Ovary (tissue), 9 donors: ENCODE results near the gene SRGN. TPM values are rescaled to one million over a fixed set of nuclear protein-coding genes. Genes with fewer than 3 reads are reported as not detected.

ENCODE experiments used
- DNase-seq, 5 donors: peaks; one replicate each; pipeline ENCODE4 v3.0.0-alpha.2; 2019 to 2020
- H3K27ac ChIP-seq, 2 donors: fragments of 200-600 bp; one replicate each; pipeline versions ENCODE4 v1.5.1 to v1.8.0; 2019 to 2022
- H3K27me3 ChIP-seq: fragments of 200-600 bp; one replicate; pipeline ENCODE4 v1.8.0; 2022
- H3K36me3 ChIP-seq: fragments of 200-600 bp; sonication (generic); one replicate; pipeline ENCODE4 v1.5.1; 2019
- H3K4me1 ChIP-seq: one replicate; pipeline ENCODE4 v1.8.1; 2013; ENCODE audit warnings: mild to moderate bottlenecking, moderate library complexity; ENCODE audit not compliant: insufficient read depth
- H3K4me3 ChIP-seq: fragments of 200-600 bp; sonication (generic); one replicate; pipeline ENCODE4 v1.5.1; 2017
- H3K9me3 ChIP-seq, 2 donors: fragments of 200-600 bp in 1 of 2; sonication (generic) in 1 of 2; one replicate each; pipeline versions ENCODE4 v1.5.1 to v1.8.1; 2013 to 2019; ENCODE audit warnings: mild to moderate bottlenecking in 1 of 2, moderate library complexity in 1 of 2
- CTCF ChIP-seq, 3 donors: fragments of 450-650 bp in 2 of 3; fragments of 200-600 bp in 1 of 3; IDR thresholded peaks; one replicate each; pipeline versions ENCODE4 v1.5.1 to v1.8.0; 2016 to 2022; ENCODE audit warnings: antibody characterized with exemption in 3 of 3, mild to moderate bottlenecking in 1 of 3
- EP300 ChIP-seq: sonication (generic); formaldehyde crosslinking; IDR thresholded peaks from one replicate; pipeline ENCODE4 v1.6.1; 2017; ENCODE audit warnings: antibody characterized with exemption
- POLR2A ChIP-seq: fragments of 450-650 bp; IDR thresholded peaks from one replicate; pipeline ENCODE4 v1.6.1; 2017; ENCODE audit warnings: antibody characterized with exemption, mild to moderate bottlenecking, moderate library complexity
- WGBS, 3 donors: extraction: QIAGEN DNeasy Blood & Tissue Kit in 1 of 3; methylation state at CpG; one replicate each; pipeline versions ENCODE4 v1.1.5 to v1.1.7; 2013 to 2017; 5-methylcytosine and 5-hydroxymethylcytosine counted together
- intact Hi-C, 4 donors: fragments of 100-400 bp; cut with DNase I; formaldehyde crosslinking; loops; one replicate each; pipeline versions ENCODE4 v1.11.0 to v1.15.1; 2022 to 2023
- polyA plus RNA-seq, 2 donors: library from polyadenylated mRNA; stranded (reverse); fragments of 200-250 nt in 1 of 2; fragments of 350-450 nt in 1 of 2; fragmentation: Illumina TruSeq in 1 of 2; extraction: RNeasy Lipid Tissue Mini Kit (QIAGEN cat#74804) in 1 of 2; gene quantifications; one replicate each; pipeline ENCODE4 v1.2.3, GENCODE V29; 2013 to 2014
- total RNA-seq, 7 donors: library from RNA; depleted of rRNA in 2 of 7; stranded (reverse); fragments of >200 nt in 2 of 7; fragmentation: NEBNext Ultra II Directional in 3 of 7; extraction: Animal tissue kit (Norgen Biotek cat#: 25700) in 3 of 7; gene quantifications; one replicate each; pipeline versions ENCODE4 v1.1.0 to v1.2.4, GENCODE V29; 2016 to 2023
- donor health status: DM: no; HTN: no; CAD: no; lungs with moderate emphysema.
- donor health status: DM: no; HTN: no; CAD: no.
- donor health status: Bipolar disorder and iron deficiency.
- donor health status: DM: yes; HTN: yes; CAD: no.
- donor health status: DM: no; HTN: no; CAD: no.
- donor health status: DM: yes; HTN: yes; CAD: no.

The SRGN gene
- total and polyA plus RNA-seq, 9 donors: 22.0 to 107 (median 39.5) TPM

DNA sequence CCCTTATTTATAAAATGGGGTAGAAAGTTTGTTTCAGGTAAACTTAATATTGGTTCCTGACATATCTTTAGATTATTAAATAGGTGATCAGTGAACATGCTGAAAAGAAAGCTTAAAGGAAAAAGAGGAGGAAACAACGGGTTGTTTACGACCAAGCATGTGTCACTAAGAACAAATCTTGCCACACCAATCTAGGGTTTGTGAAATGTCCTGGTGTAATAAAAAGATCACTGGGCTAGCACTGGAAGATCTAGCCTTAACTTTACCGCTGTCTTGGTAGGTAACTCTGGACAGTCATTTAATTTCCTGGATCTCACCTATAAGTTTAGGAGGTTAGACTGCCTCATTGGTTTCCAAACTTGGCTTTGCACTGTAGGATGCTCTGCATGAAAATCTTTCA is 55.1 kb downstream of the SRGN start:
- H3K9me3 ChIP-seq: no peaks in the 10 kb centered on the region
- H3K27ac ChIP-seq: no peak overlapping the region
- intact Hi-C loops: no loop called here
- H3K27me3 ChIP-seq: no peaks in the 10 kb centered on the region
- WGBS, 3 donors: 61 to 91% (median 81%) methylated on average over 3 of the region's 3 CpGs
- TF ChIP-seq CTCF (IDR thresholded peaks at IDR 0.05): no peak
- no peak for TF ChIP-seq POLR2A
- TF ChIP-seq EP300: no peak
- no peak overlapping the region for H3K4me3 ChIP-seq
- no peaks in the 10 kb centered on the region for H3K36me3 ChIP-seq
- H3K4me1 ChIP-seq: peaks cover 1% of the 10 kb centered on the region
- no peak for DNase-seq

DNA sequence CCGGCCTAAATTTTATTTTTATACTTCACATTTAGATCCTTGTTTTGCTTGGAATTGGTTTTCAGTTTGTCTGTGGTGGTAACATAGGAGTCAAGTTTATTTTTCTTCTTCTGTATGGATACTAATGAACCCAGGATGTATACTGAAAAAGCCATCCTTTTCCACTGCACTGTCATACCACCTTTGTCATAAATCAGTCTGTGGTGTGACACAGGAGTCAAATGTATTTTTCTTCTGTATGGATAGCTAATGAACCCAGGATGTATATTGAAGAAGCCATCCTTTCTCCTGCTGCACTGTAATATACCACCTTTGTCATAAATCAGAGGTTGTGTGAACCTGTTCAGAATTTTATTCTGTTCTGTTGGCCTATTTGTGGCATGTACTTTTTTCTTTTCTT is 57.4 kb downstream of the SRGN start:
- 88 to 97% (median 90%) methylated on average over 1 of the region's 1 CpG for WGBS, 3 donors
- H3K9me3 ChIP-seq: no peaks in the 10 kb centered on the region
- intact Hi-C loops: no loop called here

GRCh38 chr10:69145864-69146263 is 58.0 kb downstream of the SRGN start:
- WGBS, 3 donors: 96 to 98% (median 97%) methylated on average over 8 of the region's 8 CpGs
- H3K36me3 ChIP-seq: no peaks in the 10 kb centered on the region
- intact Hi-C loops: no loop called here
- TF ChIP-seq CTCF (IDR thresholded peaks at IDR 0.05) (no peak), EP300 (no peak), POLR2A (no peak)
- no peak for DNase-seq
- H3K27ac ChIP-seq: no peak overlapping the region
- H3K4me3 ChIP-seq: no peak overlapping the region
- no peaks in the 10 kb centered on the region for H3K9me3 ChIP-seq
- no peaks in the 10 kb centered on the region for H3K27me3 ChIP-seq
- H3K4me1 ChIP-seq: no peaks in the 10 kb centered on the region

More for the DNA sequence above, 57.4 kb downstream of the SRGN start:
- H3K27me3 ChIP-seq: no peaks in the 10 kb centered on the region
- DNase-seq: no peak
- TF ChIP-seq EP300 (no peak), CTCF (IDR thresholded peaks at IDR 0.05) (no peak), POLR2A (no peak)
- H3K36me3 ChIP-seq: no peaks in the 10 kb centered on the region
- no peaks in the 10 kb centered on the region for H3K4me1 ChIP-seq
- no peak overlapping the region for H3K4me3 ChIP-seq
- H3K27ac ChIP-seq: no peak overlapping the region

DNA sequence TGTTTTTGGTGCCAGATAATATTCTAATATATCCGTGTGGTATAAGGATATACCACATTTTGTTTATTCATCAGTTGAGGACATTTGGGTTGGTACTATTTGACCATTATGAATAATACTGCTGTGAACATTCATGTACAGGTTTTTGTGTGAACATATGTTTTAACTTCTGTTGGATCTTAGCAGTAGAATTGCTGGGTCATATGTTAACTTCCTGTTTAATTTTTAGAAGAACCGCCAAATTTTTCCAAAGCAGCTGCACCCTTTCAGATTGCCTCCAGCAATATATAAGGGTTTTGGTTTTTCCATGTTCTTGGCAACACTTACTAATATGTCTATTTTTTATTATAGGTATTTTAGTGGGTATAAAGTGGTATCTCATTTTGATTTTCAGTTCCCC is 58.9 kb downstream of the SRGN start:
- Histone ChIP-seq H3K9me3 (no peaks in the 10 kb centered on the region), H3K4me3 (no peak overlapping the region), H3K4me1 (no peaks in the 10 kb centered on the region), H3K36me3 (no peaks in the 10 kb centered on the region), H3K27me3 (no peaks in the 10 kb centered on the region), H3K27ac (no peak overlapping the region)
- intact Hi-C loops: no loop called here
- TF ChIP-seq CTCF (IDR thresholded peaks at IDR 0.05) (no peak), EP300 (no peak), POLR2A (no peak)
- no peak for DNase-seq
- 35 to 38% (median 35%) methylated on average over 2 of the region's 2 CpGs for WGBS, 3 donors

DNA sequence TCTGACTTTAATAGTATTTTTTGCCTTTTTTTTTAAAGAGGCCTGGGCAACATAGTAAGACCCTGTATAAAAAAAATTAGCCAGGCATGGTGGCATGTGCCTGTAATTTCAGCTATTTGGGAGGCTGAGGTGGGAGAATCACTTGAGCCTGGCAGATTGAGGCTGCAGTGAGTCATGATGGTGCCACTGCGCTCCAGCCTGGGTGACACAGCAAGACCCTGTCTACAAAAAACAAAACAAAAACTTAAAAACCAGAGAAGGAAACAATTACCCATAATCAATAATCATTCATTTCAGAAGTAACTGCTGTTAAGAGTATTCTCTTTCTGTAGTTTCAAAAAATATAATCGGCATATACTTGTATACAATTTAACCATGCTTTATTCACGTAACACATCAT is 64.1 kb downstream of the SRGN start:
- intact Hi-C loops: no loop called here
- DNase-seq: no peak
- H3K27ac ChIP-seq: no peak overlapping the region
- no peaks in the 10 kb centered on the region for H3K27me3 ChIP-seq
- no peak overlapping the region for H3K4me3 ChIP-seq
- no peaks in the 10 kb centered on the region for H3K9me3 ChIP-seq
- no peaks in the 10 kb centered on the region for H3K4me1 ChIP-seq
- TF ChIP-seq EP300: no peak
- TF ChIP-seq CTCF (IDR thresholded peaks at IDR 0.05): no peak
- no peak for TF ChIP-seq POLR2A
- H3K36me3 ChIP-seq: no peaks in the 10 kb centered on the region
- 93 to 97% (median 96%) methylated on average over 3 of the region's 3 CpGs for WGBS, 3 donors
